ENCODE data around the gene RANBP9. TPM values are rescaled to one million over a fixed set of nuclear protein-coding genes. Genes with fewer than 3 reads are reported as not detected.

RANBP9 gene
- total RNA-seq, 1 donor: 53.9 TPM

- Histone ChIP-seq H3K9me3 (ENCODE audit: low read depth, low read length) (no peaks in the 10 kb centered on the region), H3K79me2 (ENCODE audit: insufficient read depth, low read length) (peaks cover 54% of the 10 kb centered on the region), H3K4me2 (ENCODE audit: insufficient read depth, low read length) (no peak overlapping the region), H2AFZ (ENCODE audit: low read length) (no peak overlapping the region), H3K4me3 (ENCODE audit: insufficient read depth, low read length) (no peak overlapping the region), H3K27ac (ENCODE audit: low read depth, low read length) (no peak overlapping the region), H3K36me3 (ENCODE audit: insufficient read depth, low read length) (no peaks in the 10 kb centered on the region), H3K4me1 (ENCODE audit: insufficient read depth, low read length) (peaks cover 11% of the 10 kb centered on the region), H3K27me3 (ENCODE audit: insufficient read depth, low read length) (no peaks in the 10 kb centered on the region), H4K20me1 (ENCODE audit: insufficient read depth, low read length) (peaks cover 10% of the 10 kb centered on the region)
- no peak for TF ChIP-seq CTCF (IDR thresholded peaks at IDR 0.05; ENCODE audit: extremely low read depth, low read depth, low read length)
- DNase-seq (ENCODE audit: insufficient read length, low spot score, missing footprints): peak; percentile 46
Observed at GRCh38 chr6:13655700-13656099, 55.9 kb downstream of the RANBP9 start.

GRCh38 chr6:13654496-13654895 lies 57.1 kb downstream of the RANBP9 start:
- peaks cover 45% of the 10 kb centered on the region for H3K79me2 ChIP-seq (ENCODE audit: insufficient read depth, low read length)
- no peak for DNase-seq (ENCODE audit: insufficient read length, low spot score, missing footprints)
- no peak for TF ChIP-seq CTCF (IDR thresholded peaks at IDR 0.05; ENCODE audit: extremely low read depth, low read depth, low read length)

GRCh38 chr6:13653296-13653695 lies 58.3 kb downstream of the RANBP9 start:
- no peaks in the 10 kb centered on the region for H3K27me3 ChIP-seq (ENCODE audit: insufficient read depth, low read length)
- TF ChIP-seq CTCF (IDR thresholded peaks at IDR 0.05; ENCODE audit: extremely low read depth, low read depth, low read length): no peak
- peak; percentile 54 for DNase-seq (ENCODE audit: insufficient read length, low spot score, missing footprints)
- no peak overlapping the region for H2AFZ ChIP-seq (ENCODE audit: low read length)
- no peak overlapping the region for H3K4me3 ChIP-seq (ENCODE audit: insufficient read depth, low read length)
- H3K4me1 ChIP-seq (ENCODE audit: insufficient read depth, low read length): peaks cover 11% of the 10 kb centered on the region
- no peaks in the 10 kb centered on the region for H3K9me3 ChIP-seq (ENCODE audit: low read depth, low read length)
- H4K20me1 ChIP-seq (ENCODE audit: insufficient read depth, low read length): peaks cover 3% of the 10 kb centered on the region
- peaks cover 34% of the 10 kb centered on the region for H3K79me2 ChIP-seq (ENCODE audit: insufficient read depth, low read length)
- H3K27ac ChIP-seq (ENCODE audit: low read depth, low read length): no peak overlapping the region
- no peak overlapping the region for H3K4me2 ChIP-seq (ENCODE audit: insufficient read depth, low read length)
- no peaks in the 10 kb centered on the region for H3K36me3 ChIP-seq (ENCODE audit: insufficient read depth, low read length)

More at GRCh38 chr6:13654496-13654895, 57.1 kb downstream of the RANBP9 start:
- peak overlapping the region; percentile 16 for H3K27ac ChIP-seq (ENCODE audit: low read depth, low read length)
- H4K20me1 ChIP-seq (ENCODE audit: insufficient read depth, low read length): peaks cover 3% of the 10 kb centered on the region
- H3K4me3 ChIP-seq (ENCODE audit: insufficient read depth, low read length): no peak overlapping the region
- H3K4me2 ChIP-seq (ENCODE audit: insufficient read depth, low read length): no peak overlapping the region
- no peaks in the 10 kb centered on the region for H3K9me3 ChIP-seq (ENCODE audit: low read depth, low read length)
- H3K27me3 ChIP-seq (ENCODE audit: insufficient read depth, low read length): no peaks in the 10 kb centered on the region
- H3K36me3 ChIP-seq (ENCODE audit: insufficient read depth, low read length): no peaks in the 10 kb centered on the region
- peaks cover 11% of the 10 kb centered on the region for H3K4me1 ChIP-seq (ENCODE audit: insufficient read depth, low read length)
- no peak overlapping the region for H2AFZ ChIP-seq (ENCODE audit: low read length)

GRCh38 chr6:13649393-13649792 lies 62.2 kb downstream of the RANBP9 start:
- no peak for TF ChIP-seq CTCF (IDR thresholded peaks at IDR 0.05; ENCODE audit: extremely low read depth, low read depth, low read length)
- peaks cover 13% of the 10 kb centered on the region for H3K79me2 ChIP-seq (ENCODE audit: insufficient read depth, low read length)

More at GRCh38 chr6:13649393-13649792, 62.2 kb downstream of the RANBP9 start:
- no peak overlapping the region for H3K4me3 ChIP-seq (ENCODE audit: insufficient read depth, low read length)
- DNase-seq (ENCODE audit: insufficient read length, low spot score, missing footprints): no peak
- H3K36me3 ChIP-seq (ENCODE audit: insufficient read depth, low read length): peaks cover 3% of the 10 kb centered on the region
- H2AFZ ChIP-seq (ENCODE audit: low read length): no peak overlapping the region
- no peak overlapping the region for H3K4me2 ChIP-seq (ENCODE audit: insufficient read depth, low read length)
- H3K27me3 ChIP-seq (ENCODE audit: insufficient read depth, low read length): no peaks in the 10 kb centered on the region
- no peaks in the 10 kb centered on the region for H4K20me1 ChIP-seq (ENCODE audit: insufficient read depth, low read length)
- no peaks in the 10 kb centered on the region for H3K9me3 ChIP-seq (ENCODE audit: low read depth, low read length)
- peaks cover 11% of the 10 kb centered on the region for H3K4me1 ChIP-seq (ENCODE audit: insufficient read depth, low read length)
- H3K27ac ChIP-seq (ENCODE audit: low read depth, low read length): no peak overlapping the region
